ENCODE results near the gene PM20D1.
A peak's percentile ranks its signal among the peaks of the same experiment; 100 is the strongest.
"Not testable (repeated sequence)": the region's sequence is repeated elsewhere in the genome, so short reads cannot be mapped to it uniquely, and the experiment has no call there.

Gene PM20D1

GRCh38 chr1:205840146-205840923, 9.6 kb downstream of the PM20D1 start:
- no peak for DNase-seq (ENCODE audit: low read depth in 2 of 2)

- no peak for DNase-seq (ENCODE audit: low read depth in 2 of 2)
Measured at GRCh38 chr1:205837382-205837970, 12.5 kb downstream of the PM20D1 start.

- DNase-seq (ENCODE audit: low read depth in 2 of 2): no peak
Measured at GRCh38 chr1:205834751-205835150, 15.2 kb downstream of the PM20D1 start.

GRCh38 chr1:205832326-205832751, 17.6 kb downstream of the PM20D1 start:
- no peak for DNase-seq (ENCODE audit: low read depth in 2 of 2)

- DNase-seq (ENCODE audit: low read depth in 2 of 2): no peak
Measured at GRCh38 chr1:205827623-205828022, 22.3 kb downstream of the PM20D1 start.

GRCh38 chr1:205826995-205827394, 22.9 kb downstream of the PM20D1 start:
- no peak for DNase-seq (ENCODE audit: low read depth in 2 of 2)

GRCh38 chr1:205826016-205826806, 23.7 kb downstream of the PM20D1 start:
- DNase-seq (ENCODE audit: low read depth in 2 of 2): no peak

- DNase-seq (ENCODE audit: low read depth in 2 of 2): no peak
Measured at GRCh38 chr1:205824180-205824579, 25.8 kb downstream of the PM20D1 start.

- DNase-seq (ENCODE audit: low read depth in 2 of 2): not testable (repeated sequence)
Measured at GRCh38 chr1:205823260-205823659, 26.7 kb downstream of the PM20D1 start.

GRCh38 chr1:205822397-205822796, 27.5 kb downstream of the PM20D1 start:
- no peak for DNase-seq (ENCODE audit: low read depth in 2 of 2)

- DNase-seq (ENCODE audit: low read depth in 2 of 2): no peak
Measured at GRCh38 chr1:205817988-205818387, 31.9 kb downstream of the PM20D1 start.

GRCh38 chr1:205817364-205817763, 32.6 kb downstream of the PM20D1 start:
- no peak for DNase-seq (ENCODE audit: low read depth in 2 of 2)

GRCh38 chr1:205813755-205814058, 36.2 kb downstream of the PM20D1 start:
- peak in 1 of 2 donors; percentile 1 for DNase-seq (ENCODE audit: low read depth in 2 of 2)

GRCh38 chr1:205812878-205813754, 36.8 kb downstream of the PM20D1 start, which contains the start of gene SLC41A1:
Gene SLC41A1 (minus strand): TSS chr1:205813198. CDS start chr1:205810441, 2,757 bp downstream.
- DNase-seq (ENCODE audit: low read depth in 2 of 2): peak; percentile 78 to 81

GRCh38 chr1:205812271-205812877, 37.6 kb downstream of the PM20D1 start:
- DNase-seq (ENCODE audit: low read depth in 2 of 2): no peak

- no peak for DNase-seq (ENCODE audit: low read depth in 2 of 2)
Measured at GRCh38 chr1:205811660-205812059, 38.3 kb downstream of the PM20D1 start.

GRCh38 chr1:205810448-205811157, 39.3 kb downstream of the PM20D1 start:
- DNase-seq (ENCODE audit: low read depth in 2 of 2): no peak

- DNase-seq (ENCODE audit: low read depth in 2 of 2): no peak
Measured at GRCh38 chr1:205809942-205810345, 40.0 kb downstream of the PM20D1 start.

- DNase-seq (ENCODE audit: low read depth in 2 of 2): no peak
Measured at GRCh38 chr1:205809469-205809868, 40.5 kb downstream of the PM20D1 start.

- peak in 1 of 2 donors; percentile 14 for DNase-seq (ENCODE audit: low read depth in 2 of 2)
Measured at GRCh38 chr1:205805082-205805711, 44.7 kb downstream of the PM20D1 start.
